Stimulated activated effector memory CD8-positive, alpha-beta T cell treated with anti-CD3 and anti-CD28 coated beads, Interleukin-12 subunit alpha, Interleukin-12 subunit beta, amount 100 ng/mL, for 72 hours (primary cell): ENCODE data around the gene PPP6C.
"Not testable (repeated sequence)": the region's sequence is repeated elsewhere in the genome, so short reads cannot be mapped to it uniquely, and the experiment has no call there.

ENCODE experiments used
- ATAC-seq: fragments of 150-1000 bp; cut with Tn5 transposase; 2 replicates; pipeline ENCODE4 v1.10.0; 2021
- DNase-seq, 2 donors: peaks; one replicate each; pipeline ENCODE4 v3.0.0; 2021 to 2022; ENCODE audit warnings: low spot score in 2 of 2
- H3K27ac Mint-ChIP-seq: one replicate; pipeline ENCODE4 v1.8.0; 2022; ENCODE audit warnings: mild to moderate bottlenecking, mixed read lengths
- H3K36me3 Mint-ChIP-seq: one replicate; pipeline ENCODE4 v1.8.0; 2022; ENCODE audit warnings: mild to moderate bottlenecking, mixed read lengths
- H3K4me1 Mint-ChIP-seq: one replicate; pipeline ENCODE4 v1.8.0; 2022; ENCODE audit warnings: mixed read lengths
- H3K4me3 Mint-ChIP-seq: one replicate; pipeline ENCODE4 v1.8.0; 2022; ENCODE audit warnings: mild to moderate bottlenecking, mixed read lengths
- H3K9me3 Mint-ChIP-seq: one replicate; pipeline ENCODE4 v1.8.0; 2022; ENCODE audit warnings: mixed read lengths

PPP6C gene

DNA sequence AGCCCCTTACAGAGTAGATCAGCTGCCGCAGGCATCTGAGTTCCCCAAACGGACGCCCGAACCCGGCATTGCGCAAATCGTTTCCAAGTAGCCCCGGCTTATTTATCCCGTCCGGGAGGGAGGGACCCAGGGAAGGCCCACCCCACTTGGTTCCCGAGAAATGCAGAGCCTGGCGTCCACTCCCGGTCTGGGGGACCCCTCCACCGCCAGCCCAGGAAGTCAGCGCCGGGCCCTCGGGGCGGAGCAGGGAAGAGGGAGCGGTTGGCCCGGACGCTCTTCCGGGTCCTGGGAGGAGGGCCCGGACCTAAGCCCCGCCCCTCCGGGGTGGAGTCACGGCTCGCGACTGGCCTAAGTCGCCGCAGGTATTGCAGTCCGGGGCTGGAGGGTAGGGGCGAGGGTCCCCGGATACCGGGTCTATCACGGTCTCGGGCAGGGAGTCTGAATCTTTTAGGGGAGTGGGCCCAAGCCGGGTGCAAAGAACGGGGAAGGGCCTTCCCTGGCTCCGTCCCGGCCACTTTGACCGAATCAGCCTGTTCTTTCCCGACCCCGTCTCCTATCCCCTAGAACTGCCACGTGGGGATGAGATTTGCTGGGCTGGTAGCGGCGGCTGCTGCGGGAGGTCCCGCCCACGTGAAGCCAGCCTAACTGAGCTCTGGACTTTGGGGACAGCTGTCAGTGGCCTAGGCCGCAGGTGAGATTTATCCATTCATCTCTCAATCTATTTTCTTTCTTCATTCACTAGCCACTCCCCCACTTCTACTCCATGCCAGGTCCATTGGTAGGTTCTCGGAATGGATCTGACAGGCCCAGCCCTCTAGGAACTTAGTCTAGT, 10.8 kb upstream of the PPP6C start, which contains the start of gene RABEPK:
Gene RABEPK (plus strand): TSS at position 327 of the 832 bp plus-strand sequence. CDS start 2,472 bp downstream, outside the sequence.
- H3K27ac Mint-ChIP-seq = peak within 1 kb of the TSS; percentile 87
- peak within 1 kb of the TSS; percentile 90 for H3K4me3 Mint-ChIP-seq
- ATAC-seq (peak; percentile 99), DNase-seq (peak; percentile 93 to 96)
- peaks cover 12% of the 10 kb centered on the region for H3K4me1 Mint-ChIP-seq
- H3K36me3 Mint-ChIP-seq = peaks cover 42% of the 10 kb centered on the region
- H3K9me3 Mint-ChIP-seq = no peaks in the 10 kb centered on the region

DNA sequence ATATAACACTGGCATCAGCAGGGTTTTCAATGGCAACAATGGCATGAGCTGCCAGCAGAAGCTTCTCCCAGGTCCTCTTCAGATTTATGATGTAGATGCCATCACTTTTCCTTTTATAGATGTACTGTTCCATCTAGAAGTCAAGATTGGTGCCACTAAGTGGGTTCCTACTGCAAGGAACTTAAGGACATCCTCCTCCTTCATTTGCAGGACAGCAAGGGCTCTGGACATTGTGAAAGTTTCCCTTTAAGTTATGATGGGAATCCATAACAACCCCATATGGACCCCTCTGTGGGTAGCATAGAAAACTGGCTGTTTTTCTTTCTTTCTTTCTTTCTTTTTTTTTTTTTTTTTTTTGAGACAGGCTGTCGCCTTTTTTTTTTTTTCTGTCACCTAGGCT, 6.0 kb upstream of the PPP6C start:
- not testable (repeated sequence) for DNase-seq, H3K4me3 Mint-ChIP-seq, H3K27ac Mint-ChIP-seq, H3K9me3 Mint-ChIP-seq, ATAC-seq, H3K36me3 Mint-ChIP-seq
- H3K4me1 Mint-ChIP-seq = peaks cover 23% of the 10 kb centered on the region

DNA sequence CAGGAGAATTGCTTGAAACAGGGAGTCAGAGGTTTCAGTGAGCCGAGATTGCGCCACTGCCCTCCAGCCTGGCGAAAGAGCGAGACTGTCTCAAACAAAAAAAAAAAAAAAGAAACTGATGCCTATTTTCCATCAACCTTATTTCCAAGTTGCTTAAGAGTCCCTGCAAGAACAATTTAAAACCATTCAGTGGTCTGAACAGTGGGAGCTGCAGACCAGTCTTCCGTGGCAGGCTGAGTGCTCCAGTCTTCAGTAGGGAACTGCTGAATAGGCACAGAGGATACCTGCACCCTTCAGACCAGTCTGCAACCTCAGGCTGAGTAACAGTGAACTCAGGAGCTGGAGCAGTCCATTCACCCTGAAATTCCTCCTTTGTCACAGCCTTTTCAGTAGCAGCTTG, 4.9 kb upstream of the PPP6C start:
- peak overlapping the region; percentile 39 for H3K4me3 Mint-ChIP-seq
- H3K4me1 Mint-ChIP-seq = peaks cover 23% of the 10 kb centered on the region
- not testable (repeated sequence) for DNase-seq, H3K36me3 Mint-ChIP-seq, ATAC-seq, H3K9me3 Mint-ChIP-seq
- peak overlapping the region; percentile 52 for H3K27ac Mint-ChIP-seq

DNA sequence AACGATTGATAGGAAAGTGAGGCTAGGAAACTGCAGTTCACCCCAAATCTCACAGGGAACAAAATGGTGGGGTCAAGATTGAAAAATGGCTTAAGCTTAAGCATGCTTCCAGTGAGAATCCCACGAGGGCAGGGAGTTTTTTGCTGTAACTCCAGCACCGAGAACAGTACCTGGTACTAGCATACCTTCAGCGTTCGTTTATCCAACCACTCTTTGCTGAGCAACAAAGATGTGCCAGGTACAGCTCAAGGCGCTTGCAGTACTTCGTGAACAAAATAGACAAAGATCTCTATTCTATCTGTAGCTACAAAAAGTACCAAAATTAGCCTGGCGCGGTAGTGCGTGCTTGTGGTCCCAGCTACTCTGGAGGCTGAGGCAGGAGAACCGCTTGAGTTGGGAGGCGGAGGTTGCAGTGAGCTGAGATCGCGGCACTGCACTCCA, 778 bp upstream of the PPP6C start:
- peak overlapping the region; percentile 93 for H3K27ac Mint-ChIP-seq
- H3K4me3 Mint-ChIP-seq = peak overlapping the region; percentile 91
- DNase-seq (no peak), ATAC-seq (no peak)
- H3K36me3 Mint-ChIP-seq = peaks cover 24% of the 10 kb centered on the region
- no peaks in the 10 kb centered on the region for H3K9me3 Mint-ChIP-seq
- H3K4me1 Mint-ChIP-seq = peaks cover 33% of the 10 kb centered on the region

DNA sequence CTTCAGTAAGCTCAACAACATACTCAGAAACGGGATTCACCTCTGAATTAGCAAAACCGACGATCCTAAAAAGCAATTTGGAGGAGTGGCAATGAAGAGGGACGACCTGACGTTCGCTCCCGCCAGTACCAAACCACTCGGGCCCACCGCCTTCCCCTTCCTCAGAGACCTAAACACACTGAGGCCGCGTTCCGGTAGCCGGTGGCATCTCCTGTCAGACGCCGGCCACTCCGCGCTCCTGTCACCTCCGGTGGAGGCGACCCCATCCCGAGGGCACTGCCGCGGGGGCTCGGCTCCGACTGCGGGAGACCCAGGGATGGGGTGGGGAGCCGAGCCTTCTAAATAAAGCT, 617 bp downstream of the PPP6C start:
- Mint-ChIP-seq H3K4me3 (peak overlapping the region; percentile 91), H3K4me1 (peaks cover 28% of the 10 kb centered on the region), H3K36me3 (peaks cover 37% of the 10 kb centered on the region), H3K9me3 (no peaks in the 10 kb centered on the region), H3K27ac (peak overlapping the region; percentile 93)
- ATAC-seq (peak; percentile 38), DNase-seq (peak; percentile 34 to 69)

DNA sequence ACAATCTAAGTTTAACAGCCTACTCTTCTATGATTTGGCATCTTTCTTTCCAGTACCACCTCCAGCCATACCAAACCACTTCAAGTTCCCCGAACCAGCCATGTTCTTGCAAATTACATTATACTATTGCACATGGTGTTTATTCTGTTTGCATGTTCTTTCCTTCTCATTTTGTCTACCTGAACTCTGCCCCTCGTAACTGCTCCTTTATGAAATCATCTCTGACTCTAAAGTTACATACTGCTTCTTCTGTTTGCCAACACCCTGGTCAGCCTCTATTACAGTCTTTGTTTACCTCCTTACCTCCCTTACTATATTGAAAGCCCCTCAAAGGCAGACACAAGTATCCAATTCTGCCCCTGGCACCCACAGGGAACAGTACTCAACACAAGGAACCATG, 6.0 kb downstream of the PPP6C start:
- no peaks in the 10 kb centered on the region for H3K9me3 Mint-ChIP-seq
- ATAC-seq = no peak
- H3K36me3 Mint-ChIP-seq = peaks cover 40% of the 10 kb centered on the region
- H3K4me3 Mint-ChIP-seq = no peak overlapping the region
- H3K27ac Mint-ChIP-seq = peak overlapping the region; percentile 20
- peaks cover 59% of the 10 kb centered on the region for H3K4me1 Mint-ChIP-seq
- DNase-seq = no peak

DNA sequence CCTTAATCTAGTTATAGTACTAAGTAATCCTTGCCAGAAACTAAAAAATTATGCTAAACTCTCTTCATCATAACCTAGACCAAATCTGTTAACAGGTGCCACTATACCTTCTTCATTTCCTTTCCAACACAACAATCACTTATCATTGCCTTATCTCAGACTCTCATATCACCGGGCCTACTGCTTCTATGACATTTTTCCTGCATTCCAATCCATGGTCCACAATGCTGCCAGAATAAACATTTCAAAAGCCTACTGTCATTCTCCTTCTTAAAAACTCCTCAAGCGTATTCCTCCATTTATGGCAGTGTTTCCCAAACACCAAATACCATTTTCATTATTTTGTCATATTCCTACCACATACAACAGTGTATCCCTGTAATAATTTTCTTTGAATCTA, 6.5 kb downstream of the PPP6C start:
- no peak for ATAC-seq
- peaks cover 61% of the 10 kb centered on the region for H3K4me1 Mint-ChIP-seq
- H3K27ac Mint-ChIP-seq = peak overlapping the region; percentile 20
- no peak for DNase-seq
- no peaks in the 10 kb centered on the region for H3K9me3 Mint-ChIP-seq
- peaks cover 38% of the 10 kb centered on the region for H3K36me3 Mint-ChIP-seq
- H3K4me3 Mint-ChIP-seq = no peak overlapping the region

DNA sequence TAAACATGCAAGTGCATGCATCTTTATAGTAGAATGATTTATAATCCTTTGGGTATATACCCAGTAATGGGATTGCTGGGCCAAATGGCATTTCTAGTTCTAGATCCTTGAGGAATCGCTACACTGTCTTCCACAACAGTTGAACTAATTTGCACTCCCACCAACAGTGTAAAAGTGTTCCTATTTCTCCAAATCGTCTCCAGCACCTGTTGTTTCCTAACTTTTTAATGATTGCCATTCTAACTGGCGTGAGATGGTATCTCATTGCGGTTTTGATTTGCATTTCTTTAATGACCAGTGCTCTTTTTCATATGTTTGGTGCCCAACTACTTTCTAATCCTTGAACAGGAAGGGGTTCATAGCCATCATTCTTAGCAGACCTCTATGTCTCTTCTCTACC, 7.8 kb downstream of the PPP6C start:
- not testable (repeated sequence) for H3K9me3 Mint-ChIP-seq, ATAC-seq, H3K4me3 Mint-ChIP-seq, DNase-seq
- Mint-ChIP-seq H3K36me3 (peaks cover 26% of the 10 kb centered on the region), H3K27ac (peak overlapping the region; percentile 80), H3K4me1 (peaks cover 58% of the 10 kb centered on the region)

DNA sequence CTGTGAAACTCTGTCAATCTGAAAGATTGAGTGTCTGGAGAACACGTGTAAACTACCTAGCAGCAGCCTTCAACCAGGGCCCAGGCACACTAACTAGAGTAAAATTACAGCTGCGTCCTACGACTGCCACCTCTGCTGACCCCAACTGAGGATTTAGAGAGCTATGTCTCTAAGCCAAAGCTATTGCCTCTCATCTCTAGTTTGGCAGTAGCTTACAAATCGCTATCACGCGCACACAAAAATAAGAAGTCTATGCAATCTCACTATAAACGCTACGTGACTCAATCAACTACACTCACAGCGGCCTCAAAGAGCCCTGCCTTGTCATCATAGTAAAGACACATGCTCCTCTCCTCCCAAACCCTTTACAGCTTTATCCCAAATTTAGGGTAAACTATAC, 8.7 kb downstream of the PPP6C start:
- Mint-ChIP-seq H3K36me3 (peaks cover 26% of the 10 kb centered on the region), H3K27ac (peak overlapping the region; percentile 80)
- no peak for ATAC-seq

DNA sequence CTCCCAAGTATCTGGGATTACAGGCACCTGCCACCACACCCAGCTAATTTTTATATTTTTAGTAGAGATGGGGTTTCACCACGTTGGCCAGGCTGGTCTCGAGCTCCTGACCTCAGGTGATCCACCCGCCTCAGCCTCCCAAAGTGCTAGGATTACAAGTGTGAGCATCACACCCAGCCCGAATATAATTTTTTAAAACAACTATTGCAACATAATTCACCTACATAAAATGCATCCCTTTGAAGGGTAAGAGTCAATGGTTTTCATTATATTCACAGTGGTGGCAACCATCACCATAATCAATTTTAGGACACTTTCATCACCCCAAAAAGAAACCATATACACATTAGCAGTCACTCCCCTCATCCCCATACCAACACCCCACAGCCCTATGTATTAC, 9.8 kb downstream of the PPP6C start:
- not testable (repeated sequence) for H3K27ac Mint-ChIP-seq, H3K4me3 Mint-ChIP-seq, DNase-seq, ATAC-seq, H3K9me3 Mint-ChIP-seq
- Mint-ChIP-seq H3K36me3 (peaks cover 25% of the 10 kb centered on the region), H3K4me1 (peaks cover 69% of the 10 kb centered on the region)

More for the DNA sequence above, 8.7 kb downstream of the PPP6C start:
- peaks cover 66% of the 10 kb centered on the region for H3K4me1 Mint-ChIP-seq
- no peak overlapping the region for H3K4me3 Mint-ChIP-seq
- H3K9me3 Mint-ChIP-seq = no peaks in the 10 kb centered on the region
- no peak for DNase-seq

DNA sequence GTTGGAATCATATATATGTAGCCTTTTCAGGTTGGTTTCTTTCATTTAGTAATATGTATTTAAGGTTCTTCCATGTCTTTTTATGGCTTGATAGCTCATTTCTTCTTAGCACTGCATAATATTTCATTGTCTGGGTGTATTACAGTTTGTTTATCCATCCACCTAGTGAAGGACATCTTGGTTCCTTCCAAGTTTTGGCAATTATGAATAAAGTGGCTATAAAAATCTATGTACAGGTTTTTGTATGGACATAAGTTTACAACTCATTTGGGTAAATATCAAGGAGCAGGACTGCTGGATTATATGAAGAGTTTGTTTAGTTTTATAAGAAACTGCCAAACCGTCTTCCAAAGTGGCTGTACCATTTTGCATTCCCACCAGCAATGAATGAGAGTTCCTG, 11.7 kb downstream of the PPP6C start:
- DNase-seq (no peak), ATAC-seq (no peak)
- Mint-ChIP-seq H3K36me3 (peaks cover 21% of the 10 kb centered on the region), H3K4me3 (no peak overlapping the region), H3K27ac (no peak overlapping the region), H3K4me1 (peaks cover 59% of the 10 kb centered on the region), H3K9me3 (no peaks in the 10 kb centered on the region)

DNA sequence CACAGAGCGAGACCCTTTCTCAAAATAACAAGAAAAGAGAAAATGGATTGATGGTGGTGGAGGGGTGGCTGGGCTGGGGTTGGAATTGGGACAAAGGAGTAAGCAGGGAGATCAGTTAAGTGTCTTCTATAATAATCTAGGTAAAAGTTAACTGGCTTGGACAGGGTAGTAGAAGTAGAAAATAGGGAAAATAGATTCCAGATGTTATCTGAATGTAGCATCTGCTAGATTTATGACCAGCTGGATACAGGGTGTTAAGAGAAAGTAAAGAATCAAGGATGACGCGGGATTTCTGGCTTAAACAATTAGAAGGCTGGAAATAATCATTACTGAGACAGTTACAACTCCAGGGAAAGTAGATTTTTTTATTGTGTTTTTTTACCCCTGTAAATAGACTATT, 13.0 kb downstream of the PPP6C start:
- Mint-ChIP-seq H3K27ac (peak overlapping the region; percentile 57), H3K36me3 (peaks cover 28% of the 10 kb centered on the region), H3K4me1 (peaks cover 57% of the 10 kb centered on the region), H3K4me3 (no peak overlapping the region), H3K9me3 (no peaks in the 10 kb centered on the region)
- no peak for ATAC-seq
- no peak for DNase-seq

DNA sequence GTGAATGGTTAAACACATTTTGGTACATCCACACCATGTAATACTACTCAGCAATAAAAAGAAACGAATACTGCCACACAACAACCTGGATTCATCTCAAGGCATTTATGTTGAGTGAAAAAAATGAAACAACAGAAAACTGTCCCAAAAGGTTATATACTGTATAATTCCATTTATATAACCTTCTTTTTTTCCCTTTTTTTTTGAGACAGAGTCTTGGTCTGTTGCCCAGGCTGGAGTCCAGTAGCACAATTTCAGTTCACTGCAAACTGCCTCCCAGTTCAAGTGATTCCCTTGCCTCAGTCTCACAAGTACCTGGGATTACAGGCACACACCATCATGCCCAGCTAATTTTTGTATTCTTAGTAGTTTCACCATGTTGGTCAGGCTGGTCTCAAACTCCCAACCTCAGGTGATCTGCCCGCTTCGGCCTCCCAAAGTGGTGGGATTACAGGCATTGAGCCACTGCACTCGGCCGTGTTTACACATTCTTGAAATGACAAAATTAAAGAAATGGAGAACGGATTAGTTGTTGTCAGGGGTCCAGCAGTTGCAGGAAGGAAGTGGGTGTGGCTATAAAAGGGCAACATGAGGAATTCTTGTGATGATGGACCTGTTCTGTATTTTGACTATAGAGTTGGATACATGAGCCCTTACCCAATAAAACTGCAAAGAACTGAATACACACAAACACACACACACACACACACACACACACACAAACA, 17.4 kb downstream of the PPP6C start:
- no peaks in the 10 kb centered on the region for H3K9me3 Mint-ChIP-seq
- H3K36me3 Mint-ChIP-seq = peaks cover 52% of the 10 kb centered on the region
- no peak overlapping the region for H3K27ac Mint-ChIP-seq
- ATAC-seq = no peak
- no peak overlapping the region for H3K4me3 Mint-ChIP-seq
- H3K4me1 Mint-ChIP-seq = peaks cover 26% of the 10 kb centered on the region
- DNase-seq = no peak

DNA sequence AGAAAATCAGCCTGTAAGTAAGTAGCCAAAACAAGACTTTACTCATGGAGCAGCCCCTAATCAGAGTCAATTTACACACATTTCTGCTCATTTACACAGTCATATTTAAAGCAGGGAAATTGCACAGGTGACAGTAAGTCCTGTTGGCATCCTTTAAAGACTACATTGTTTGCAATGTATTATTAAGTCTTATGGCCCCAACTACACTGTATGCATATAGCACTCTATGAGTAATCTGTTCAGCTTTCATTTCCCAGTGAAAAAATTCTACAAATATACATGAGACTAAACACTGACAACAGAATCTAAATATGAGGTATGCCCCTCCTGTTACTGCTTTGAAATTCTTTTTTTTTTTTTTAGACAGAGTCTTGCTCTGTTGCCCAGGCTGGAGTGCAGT, 19.7 kb downstream of the PPP6C start:
- H3K27ac Mint-ChIP-seq = no peak overlapping the region
- no peaks in the 10 kb centered on the region for H3K9me3 Mint-ChIP-seq
- ATAC-seq (no peak), DNase-seq (no peak)
- no peak overlapping the region for H3K4me3 Mint-ChIP-seq
- H3K4me1 Mint-ChIP-seq = peaks cover 13% of the 10 kb centered on the region
- H3K36me3 Mint-ChIP-seq = peaks cover 66% of the 10 kb centered on the region

DNA sequence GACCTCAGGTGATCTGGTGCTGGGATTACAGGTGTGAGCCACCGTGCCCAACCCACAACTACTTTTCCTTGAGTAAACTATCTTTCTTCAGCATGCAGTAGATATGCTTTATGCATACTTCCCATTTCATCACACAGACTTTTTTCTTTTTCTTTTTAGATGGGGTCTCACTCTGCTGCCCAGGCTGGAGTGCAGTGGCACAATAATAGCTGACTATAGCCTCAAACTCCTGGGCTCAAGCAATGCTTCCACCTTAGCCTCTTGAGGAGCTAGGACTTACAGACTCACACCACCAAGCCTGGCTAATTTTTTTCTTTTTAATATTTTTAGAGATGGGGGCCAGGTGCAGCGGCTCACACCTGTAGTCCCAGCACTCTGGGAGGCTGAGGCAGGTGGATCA, 22.8 kb downstream of the PPP6C start:
- DNase-seq = no peak
- no peaks in the 10 kb centered on the region for H3K9me3 Mint-ChIP-seq
- H3K27ac Mint-ChIP-seq = no peak overlapping the region
- ATAC-seq = no peak
- H3K36me3 Mint-ChIP-seq = peaks cover 78% of the 10 kb centered on the region
- no peak overlapping the region for H3K4me3 Mint-ChIP-seq
- no peaks in the 10 kb centered on the region for H3K4me1 Mint-ChIP-seq

DNA sequence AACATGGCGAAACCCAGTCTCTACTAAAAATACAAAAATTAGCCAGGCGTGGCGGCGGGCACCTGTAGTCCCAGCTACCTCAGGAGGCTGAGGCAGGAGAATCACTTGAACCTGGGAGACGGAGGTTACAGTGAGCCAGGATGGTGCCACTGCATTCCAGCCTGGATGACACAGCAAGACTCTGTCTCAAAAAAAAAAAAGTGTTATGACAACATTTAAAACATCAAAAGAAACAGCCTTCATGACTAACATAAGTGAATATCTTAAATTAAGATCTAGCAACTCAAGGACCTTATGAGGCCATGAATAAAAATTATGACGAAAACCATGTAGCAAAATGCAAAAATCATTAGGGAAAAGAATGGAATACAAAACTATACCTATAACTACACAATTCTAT, 26.7 kb downstream of the PPP6C start:
- not testable (repeated sequence) for H3K9me3 Mint-ChIP-seq, H3K4me1 Mint-ChIP-seq, H3K4me3 Mint-ChIP-seq, ATAC-seq, H3K27ac Mint-ChIP-seq, DNase-seq
- peaks cover 69% of the 10 kb centered on the region for H3K36me3 Mint-ChIP-seq
